Ovary (tissue), 3 donors: ENCODE results near the gene CFAP299.

ENCODE experiments used
- CTCF ChIP-seq, 3 donors: fragments of 450-650 bp in 2 of 3; fragments of 200-600 bp in 1 of 3; IDR thresholded peaks; one replicate each; pipeline versions ENCODE4 v1.5.1 to v1.8.0; 2016 to 2022; ENCODE audit warnings: antibody characterized with exemption in 3 of 3, mild to moderate bottlenecking in 1 of 3
- POLR2A ChIP-seq: fragments of 450-650 bp; IDR thresholded peaks from one replicate; pipeline ENCODE4 v1.6.1; 2017; ENCODE audit warnings: antibody characterized with exemption, mild to moderate bottlenecking, moderate library complexity
- donor health status: DM: no; HTN: no; CAD: no.

- TF ChIP-seq CTCF (IDR thresholded peaks at IDR 0.05) (no peak), POLR2A (no peak)
These were observed 165.1 kb downstream of the CFAP299 start for GRCh38 chr4:80500613-80501012.
